Smooth muscle cell (in vitro differentiated cells): ENCODE measurements around the gene HYKK. TPM values are rescaled to one million over a fixed set of nuclear protein-coding genes. Genes with fewer than 3 reads are reported as not detected.
A peak's percentile ranks its signal among the peaks of the same experiment; 100 is the strongest.

Experiments
- DNase-seq: peaks from one replicate; lab custom pipeline; 2025; ENCODE audit not compliant: unreplicated experiment; lab: John Stamatoyannopoulos, UW
- H2AFZ ChIP-seq: fragments of 200-600 bp; sonication (generic); 2 replicates; pipeline ENCODE4 v1.6.0; 2016; ENCODE audit warnings: antibody characterized with exemption, low read depth, mild to moderate bottlenecking
- H3F3A ChIP-seq: fragments of 200-600 bp; sonication (generic); 2 replicates; pipeline ENCODE4 v1.6.0; 2017; ENCODE audit warnings: antibody characterized with exemption, low read depth
- H3K27ac ChIP-seq: fragments of 200-600 bp; sonication (generic); 2 replicates; pipeline ENCODE4 v1.5.1; 2016; ENCODE audit warnings: low read depth, mild to moderate bottlenecking
- H3K27me3 ChIP-seq: fragments of 200-600 bp; sonication (generic); 2 replicates; pipeline ENCODE4 v1.6.1; 2016; ENCODE audit warnings: low read depth, mild to moderate bottlenecking
- H3K36me3 ChIP-seq: fragments of 200-600 bp; sonication (generic); 2 replicates; pipeline ENCODE4 v1.5.1; 2016; ENCODE audit warnings: low read depth
- H3K4me1 ChIP-seq: fragments of 200-600 bp; sonication (generic); 2 replicates; pipeline ENCODE4 v1.5.1; 2016; ENCODE audit warnings: low read depth
- H3K4me2 ChIP-seq: fragments of 200-600 bp; sonication (generic); 2 replicates; pipeline ENCODE4 v1.6.0; 2016; ENCODE audit warnings: mild to moderate bottlenecking
- H3K4me3 ChIP-seq: fragments of 200-600 bp; sonication (generic); 2 replicates; pipeline ENCODE4 v1.5.1; 2016; ENCODE audit warnings: mild to moderate bottlenecking
- H3K79me2 ChIP-seq: fragments of 200-600 bp; sonication (generic); 2 replicates; pipeline ENCODE4 v1.6.0; 2016; ENCODE audit warnings: low read depth, mild to moderate bottlenecking
- H3K9ac ChIP-seq: fragments of 200-600 bp; sonication (generic); 2 replicates; pipeline ENCODE4 v1.6.0; 2016; ENCODE audit warnings: low read depth
- H3K9me3 ChIP-seq: fragments of 200-600 bp; sonication (generic); replicated peaks from 2 replicates; pipeline ENCODE4 v1.5.1; 2016; ENCODE audit warnings: low read depth
- H4K20me1 ChIP-seq: fragments of 200-600 bp; sonication (generic); 2 replicates; pipeline ENCODE4 v1.6.0; 2016; ENCODE audit warnings: low read depth
- WGBS: methylation state at CpG from one replicate; pipeline ENCODE4 v1.1.7; 2016; ENCODE audit warnings: low lambda C conversion rate; 5-methylcytosine and 5-hydroxymethylcytosine counted together
- polyA plus RNA-seq: library from polyadenylated mRNA; unstranded; fragments of >200 nt; fragmentation: Nextera tagmentation; extraction: Ambion mirVana; gene quantifications from 2 replicates; pipeline ENCODE4 v1.2.1, GENCODE V29; 2016
- total RNA-seq: library from RNA; depleted of rRNA; stranded (reverse); fragments of >200 nt; gene quantifications from 2 replicates; pipeline ENCODE4 v1.2.3, GENCODE V29; 2014
- TF ChIP-seq, protein P1 (sequence below): fragments of 200-600 bp; sonication (generic); IDR thresholded peaks from 2 replicates; pipeline ENCODE4 v1.5.1; 2017; ENCODE audit warnings: borderline replicate concordance, mild to moderate bottlenecking, antibody characterized with exemption; ENCODE audit not compliant: insufficient read depth, poor library complexity, severe bottlenecking

Gene HYKK
- total and polyA plus RNA-seq, 2 experiments from 2014 or later, result 0.54 to 2.4 TPM

DNA sequence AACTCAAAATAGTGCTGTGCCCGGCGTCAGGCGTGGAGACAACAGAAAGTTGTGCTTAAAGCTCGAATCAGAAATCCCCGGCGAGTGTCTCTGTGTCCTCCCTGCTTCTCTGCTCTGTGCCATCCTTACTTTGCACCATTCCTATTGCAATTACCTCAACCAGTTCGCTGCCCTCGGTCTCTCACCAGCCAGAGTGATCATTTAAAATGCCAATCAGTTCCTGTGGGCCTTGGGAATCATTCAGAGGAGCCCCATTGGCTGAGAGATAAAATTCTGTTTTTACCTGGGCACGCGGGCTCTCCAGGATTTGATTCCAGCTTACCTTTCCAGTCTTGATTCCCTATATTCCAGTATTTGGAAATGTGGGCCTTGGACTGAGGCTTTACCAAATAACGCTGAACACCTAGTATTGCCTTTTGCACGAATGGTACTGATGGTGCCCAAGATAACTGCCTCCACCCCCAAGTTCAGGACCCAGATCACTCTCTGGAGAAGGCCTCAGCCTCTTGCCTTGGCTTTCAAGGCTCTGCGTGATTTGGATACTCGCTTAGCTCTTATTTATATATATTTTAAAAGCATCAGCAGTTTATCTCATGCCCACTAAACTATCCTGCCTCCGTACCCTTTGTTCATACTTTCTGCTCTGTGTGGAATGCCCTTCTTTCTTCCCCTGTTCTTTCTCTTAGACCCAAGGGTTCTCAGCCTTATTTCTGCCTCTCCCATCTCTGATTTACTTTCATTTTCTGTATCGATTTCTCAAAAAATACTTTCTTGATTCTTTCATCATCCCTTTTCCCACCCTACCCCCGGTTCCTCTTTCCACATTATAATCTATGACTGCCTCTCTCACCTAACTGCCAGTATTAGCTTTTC is 33.7 kb downstream of the HYKK start:
- Histone ChIP-seq H3K4me1 (peaks cover 9% of the 10 kb centered on the region), H4K20me1 (peaks cover 15% of the 10 kb centered on the region), H3K36me3 (peaks cover 25% of the 10 kb centered on the region), H3K4me2 (peak overlapping the region; percentile 97), H3K27me3 (no peaks in the 10 kb centered on the region), H3K27ac (peak overlapping the region; percentile 95), H2AFZ (peak overlapping the region; percentile 94), H3K9me3 (no peaks in the 10 kb centered on the region), H3K79me2 (peaks cover 27% of the 10 kb centered on the region), H3K9ac (peak overlapping the region; percentile 98), H3F3A (no peaks in the 10 kb centered on the region), H3K4me3 (peak overlapping the region; percentile 90)
- no peak for DNase-seq
- WGBS, result 10% methylated on average over 16 of the region's 17 CpGs
- TF ChIP-seq, protein P1, sequence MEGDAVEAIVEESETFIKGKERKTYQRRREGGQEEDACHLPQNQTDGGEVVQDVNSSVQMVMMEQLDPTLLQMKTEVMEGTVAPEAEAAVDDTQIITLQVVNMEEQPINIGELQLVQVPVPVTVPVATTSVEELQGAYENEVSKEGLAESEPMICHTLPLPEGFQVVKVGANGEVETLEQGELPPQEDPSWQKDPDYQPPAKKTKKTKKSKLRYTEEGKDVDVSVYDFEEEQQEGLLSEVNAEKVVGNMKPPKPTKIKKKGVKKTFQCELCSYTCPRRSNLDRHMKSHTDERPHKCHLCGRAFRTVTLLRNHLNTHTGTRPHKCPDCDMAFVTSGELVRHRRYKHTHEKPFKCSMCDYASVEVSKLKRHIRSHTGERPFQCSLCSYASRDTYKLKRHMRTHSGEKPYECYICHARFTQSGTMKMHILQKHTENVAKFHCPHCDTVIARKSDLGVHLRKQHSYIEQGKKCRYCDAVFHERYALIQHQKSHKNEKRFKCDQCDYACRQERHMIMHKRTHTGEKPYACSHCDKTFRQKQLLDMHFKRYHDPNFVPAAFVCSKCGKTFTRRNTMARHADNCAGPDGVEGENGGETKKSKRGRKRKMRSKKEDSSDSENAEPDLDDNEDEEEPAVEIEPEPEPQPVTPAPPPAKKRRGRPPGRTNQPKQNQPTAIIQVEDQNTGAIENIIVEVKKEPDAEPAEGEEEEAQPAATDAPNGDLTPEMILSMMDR, result no peak

DNA sequence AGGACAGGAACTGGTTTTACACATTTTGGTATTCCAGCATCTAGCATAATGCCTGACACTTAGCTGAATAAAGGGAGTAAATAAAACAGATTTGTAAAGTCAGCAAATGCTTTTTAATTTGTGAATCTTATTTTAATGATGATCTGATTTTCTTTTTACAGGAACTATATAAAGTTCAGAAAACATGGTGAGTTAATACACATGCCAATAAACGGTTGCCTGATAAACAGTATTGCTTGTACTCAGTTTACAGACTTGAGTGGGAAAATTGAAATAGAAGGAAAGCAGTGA is 34.3 kb downstream of the HYKK start:
- peaks cover 30% of the 10 kb centered on the region for H3K36me3 ChIP-seq
- H3K27ac ChIP-seq, result peak overlapping the region; percentile 95
- peaks cover 9% of the 10 kb centered on the region for H3K4me1 ChIP-seq
- peak overlapping the region; percentile 90 for H3K4me3 ChIP-seq
- H3K79me2 ChIP-seq, result peaks cover 27% of the 10 kb centered on the region
- no peak overlapping the region for H2AFZ ChIP-seq
- H3K4me2 ChIP-seq, result peak overlapping the region; percentile 97
- DNase-seq, result no peak
- peak overlapping the region; percentile 98 for H3K9ac ChIP-seq
- H4K20me1 ChIP-seq, result peaks cover 15% of the 10 kb centered on the region
- no peaks in the 10 kb centered on the region for H3K9me3 ChIP-seq
- H3F3A ChIP-seq, result no peaks in the 10 kb centered on the region
- TF ChIP-seq, protein P1, result no peak
- 87% methylated on average over 1 of the region's 1 CpG for WGBS
- H3K27me3 ChIP-seq, result no peaks in the 10 kb centered on the region

DNA sequence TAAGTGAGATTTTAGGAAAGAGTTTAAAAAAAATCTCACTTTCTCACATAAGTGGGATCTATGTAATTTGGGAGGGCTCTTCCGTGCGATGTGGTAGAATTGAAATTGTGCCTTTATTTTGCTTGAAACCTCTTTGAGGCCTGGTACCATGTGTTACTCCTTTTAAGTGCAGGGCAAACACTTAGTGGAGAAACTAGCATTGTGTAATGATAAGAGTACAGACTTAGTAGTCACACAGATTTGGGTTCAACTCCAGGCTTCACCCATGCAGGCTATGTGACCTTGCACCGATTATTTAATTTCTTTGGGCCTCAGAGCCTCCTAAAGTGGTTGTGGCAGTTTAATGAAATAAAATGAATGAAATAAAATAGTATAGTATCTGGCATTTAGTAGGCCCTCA is 35.3 kb downstream of the HYKK start:
- Histone ChIP-seq H3K4me3 (no peak overlapping the region), H3K9ac (no peak overlapping the region), H3K27ac (no peak overlapping the region), H4K20me1 (peaks cover 15% of the 10 kb centered on the region), H3K9me3 (no peaks in the 10 kb centered on the region), H2AFZ (no peak overlapping the region), H3K27me3 (no peaks in the 10 kb centered on the region), H3K36me3 (peaks cover 34% of the 10 kb centered on the region), H3F3A (peaks cover 3% of the 10 kb centered on the region), H3K4me1 (peaks cover 9% of the 10 kb centered on the region), H3K4me2 (no peak overlapping the region), H3K79me2 (peaks cover 27% of the 10 kb centered on the region)
- 99% methylated on average over 3 of the region's 3 CpGs for WGBS
- TF ChIP-seq, protein P1, result no peak
- no peak for DNase-seq

DNA sequence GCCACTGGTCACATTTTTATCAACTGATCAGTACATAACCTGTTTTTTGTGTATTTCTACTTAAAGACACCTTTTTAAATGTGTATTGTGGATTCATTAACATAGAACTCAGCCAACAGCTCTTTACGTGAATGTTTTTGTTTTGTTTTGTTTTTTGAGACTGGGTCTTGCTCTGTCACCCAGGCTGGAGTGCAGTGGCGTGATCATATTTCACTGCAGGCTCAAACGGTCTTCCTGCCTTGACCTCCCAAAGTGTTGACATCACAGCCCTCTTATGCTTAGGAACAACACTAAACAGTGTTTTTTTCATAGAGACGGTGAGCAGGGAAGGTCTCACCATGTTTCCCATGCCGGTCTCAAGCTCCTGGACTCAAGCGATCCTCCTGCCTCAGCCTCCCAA is 42.8 kb downstream of the HYKK start:
- Histone ChIP-seq H4K20me1 (peaks cover 7% of the 10 kb centered on the region), H3K4me2 (no peak overlapping the region), H3K79me2 (peaks cover 2% of the 10 kb centered on the region), H3K4me3 (no peak overlapping the region), H3K27me3 (no peaks in the 10 kb centered on the region), H2AFZ (no peak overlapping the region), H3K27ac (no peak overlapping the region), H3K9ac (no peak overlapping the region), H3K9me3 (no peaks in the 10 kb centered on the region), H3K36me3 (peaks cover 39% of the 10 kb centered on the region), H3K4me1 (no peaks in the 10 kb centered on the region), H3F3A (peaks cover 17% of the 10 kb centered on the region)
- no peak for DNase-seq
- TF ChIP-seq, protein P1, result no peak
- WGBS, result 82% methylated on average over 6 of the region's 6 CpGs
